IMR-90 (cell line): ENCODE measurements around the gene NFKBIZ. TPM values are rescaled to one million over a fixed set of nuclear protein-coding genes. Genes with fewer than 3 reads are reported as not detected.
A peak's percentile ranks its signal among the peaks of the same experiment; 100 is the strongest.

Source experiments
- ATAC-seq: fragments of 200-7000 bp; cut with Tn5 transposase; 2 replicates; pipeline ENCODE4 v1.9.1; 2020; ENCODE audit warnings: low read depth, mild to moderate bottlenecking, moderate library complexity
- BruUV-seq: library from RNA; stranded (reverse); fragments of 400-500 nt; replicated peaks from 2 replicates; lab custom pipeline; 2021; lab: Mats Ljungman, UMichigan
- CTCF ChIA-PET: fragments of 300-600 bp; formaldehyde crosslinking; extraction: SDS; loops from one replicate; lab custom pipeline; 2021; ENCODE audit warnings: antibody characterized with exemption; lab: Yijun Ruan, JAX
- POLR2A ChIA-PET: fragments of 300-600 bp; sonication (Branson Sonifier 250); formaldehyde crosslinking; loops from one replicate; lab custom pipeline; 2022; ENCODE audit warnings: antibody characterized with exemption; ENCODE audit not compliant: unreplicated experiment; lab: Charles Lee
- DNase-seq: peaks from one replicate; pipeline ENCODE4 v3.0.0; 2013
- H2AFZ ChIP-seq: replicated peaks from 2 replicates; pipeline ENCODE3; 2013; ENCODE audit warnings: low read length, mild to moderate bottlenecking; ENCODE audit not compliant: poor library complexity
- H2AK5ac ChIP-seq: 2 replicates; pipeline ENCODE4 v1.6.1; 2013; ENCODE audit warnings: low read depth, low read length, inconsistent platforms
- H2AK9ac ChIP-seq: replicated peaks from 2 replicates; pipeline ENCODE3; 2013; ENCODE audit warnings: mild to moderate bottlenecking, low read depth, low read length, moderate library complexity; ENCODE audit not compliant: poor library complexity
- H2BK120ac ChIP-seq: 2 replicates; pipeline ENCODE4 v1.6.1; 2013; ENCODE audit warnings: low read depth, low read length, inconsistent platforms
- H2BK15ac ChIP-seq: 3 replicates; pipeline ENCODE4 v1.6.1; 2013; ENCODE audit warnings: low read depth, low read length, inconsistent platforms
- H2BK20ac ChIP-seq: 2 replicates; pipeline ENCODE4 v1.6.1; 2013; ENCODE audit warnings: low read depth, mild to moderate bottlenecking, inconsistent platforms, low read length, moderate library complexity
- H2BK5ac ChIP-seq: 2 replicates; pipeline ENCODE4 v1.6.1; 2013; ENCODE audit warnings: mild to moderate bottlenecking, low read depth, low read length, inconsistent platforms; ENCODE audit not compliant: poor library complexity, severe bottlenecking
- H3K14ac ChIP-seq: replicated peaks from 2 replicates; pipeline ENCODE4 v1.6.1; 2013; ENCODE audit warnings: low read depth, low read length, inconsistent platforms
- H3K18ac ChIP-seq: 2 replicates; pipeline ENCODE4 v1.6.1; 2013; ENCODE audit warnings: low read depth, low read length, control low read depth
- H3K23ac ChIP-seq: 2 replicates; pipeline ENCODE4 v1.6.1; 2013; ENCODE audit warnings: low read depth, low read length, inconsistent platforms
- H3K27ac ChIP-seq: 2 replicates; pipeline ENCODE4 v1.5.1; 2013; ENCODE audit warnings: mild to moderate bottlenecking, control low read depth, low read length; ENCODE audit not compliant: insufficient read depth
- H3K27me3 ChIP-seq: 2 replicates; pipeline ENCODE4 v1.6.1; 2013; ENCODE audit warnings: low read length; ENCODE audit not compliant: control insufficient read depth, insufficient read depth
- H3K36me3 ChIP-seq: 2 replicates; pipeline ENCODE4 v1.6.1; 2013; ENCODE audit warnings: low read length, mixed read lengths; ENCODE audit not compliant: control insufficient read depth, insufficient read depth
- H3K4ac ChIP-seq: 2 replicates; pipeline ENCODE4 v1.6.1; 2013; ENCODE audit warnings: low read depth, low read length, inconsistent platforms
- H3K4me1 ChIP-seq: 2 replicates; pipeline ENCODE4 v1.6.1; 2013; ENCODE audit warnings: low read length, mixed read lengths; ENCODE audit not compliant: control insufficient read depth, insufficient read depth
- H3K4me2 ChIP-seq: 2 replicates; pipeline ENCODE4 v1.6.1; 2013; ENCODE audit warnings: low read depth, mild to moderate bottlenecking, control low read depth, low read length, moderate library complexity
- H3K4me3 ChIP-seq: 2 replicates; pipeline ENCODE4 v1.5.1; 2013; ENCODE audit warnings: low read depth, mild to moderate bottlenecking, control low read depth, low read length, moderate library complexity; ENCODE audit not compliant: insufficient read depth
- H3K56ac ChIP-seq: 2 replicates; pipeline ENCODE4 v1.6.1; 2013; ENCODE audit warnings: low read length, inconsistent platforms; ENCODE audit not compliant: insufficient read depth; ENCODE audit errors: extremely low read depth
- H3K79me1 ChIP-seq, 2 experiments: 2 replicates each; pipeline ENCODE4 v1.6.1; 2013; ENCODE audit warnings: low read length in 2 of 2, inconsistent platforms in 1 of 2, low read depth in 1 of 2
- H3K9ac ChIP-seq: 2 replicates; pipeline ENCODE4 v1.6.1; 2013; ENCODE audit warnings: low read depth, low read length, control low read depth
- H3K9me1 ChIP-seq: 2 replicates; pipeline ENCODE4 v1.6.1; 2013; ENCODE audit warnings: low read length, inconsistent platforms; ENCODE audit not compliant: insufficient read depth
- H3K9me3 ChIP-seq: 2 replicates; pipeline ENCODE4 v1.6.1; 2013; ENCODE audit warnings: low read length; ENCODE audit not compliant: control insufficient read depth, insufficient read depth
- H4K20me1 ChIP-seq: 2 replicates; pipeline ENCODE4 v1.6.1; 2013; ENCODE audit warnings: low read length, inconsistent platforms; ENCODE audit not compliant: insufficient read depth
- H4K5ac ChIP-seq: 2 replicates; pipeline ENCODE4 v1.6.1; 2013; ENCODE audit warnings: mild to moderate bottlenecking, low read depth, low read length, control low read depth
- H4K8ac ChIP-seq, 2 experiments: 2 replicates each; pipeline ENCODE4 v1.6.1; 2013; ENCODE audit warnings: low read depth in 2 of 2, low read length in 2 of 2, control low read depth in 1 of 2, inconsistent platforms in 1 of 2
- H4K91ac ChIP-seq: 2 replicates; pipeline ENCODE4 v1.6.1; 2013; ENCODE audit warnings: low read depth, low read length, inconsistent platforms; ENCODE audit not compliant: insufficient read depth
- WGBS, 2 experiments: methylation state at CpG; one replicate each; pipeline versions ENCODE4 v1.1.5 to v1.1.7; 2013; ENCODE audit warnings: missing lambda C conversion rate in 2 of 2; ENCODE audit not compliant: insufficient read length in 1 of 2; ENCODE audit errors: extremely low coverage in 2 of 2; 5-methylcytosine and 5-hydroxymethylcytosine counted together
- dilution Hi-C: fragments of 300-500 bp; cut with HindIII; formaldehyde crosslinking; loops from one replicate; pipeline ENCODE4 v1.14.3; 2018; ENCODE audit warnings: low sequenced_read_pairs; ENCODE audit not compliant: unreplicated experiment
- in situ Hi-C: fragments of 300-500 bp; cut with MboI; formaldehyde crosslinking; loops from 3 replicates; pipeline ENCODE4 v1.14.3; 2019; ENCODE audit warnings: low sequenced_read_pairs, inconsistent platforms, mixed read lengths
- intact Hi-C: fragments of 100-400 bp; cut with micrococcal nuclease; formaldehyde crosslinking; loops from 2 replicates; pipeline ENCODE4 v1.10.0; 2022
- polyA plus RNA-seq, 3 experiments: library from polyadenylated mRNA; depleted of rRNA; stranded (reverse); fragments of >200 nt; gene quantifications; 2 replicates each; pipeline ENCODE4 v1.2.3, GENCODE V29; 2012; ENCODE audit warnings: low replicate concordance in 1 of 3
- total RNA-seq: library from RNA; depleted of rRNA; stranded (reverse); fragments of >200 nt; gene quantifications from 2 replicates; pipeline ENCODE4 v1.2.3, GENCODE V29; 2012
- TF ChIP-seq, protein P1 (sequence below): conservative IDR thresholded peaks from 2 replicates; pipeline ENCODE4 v1.5.1; 2012; ENCODE audit warnings: mild to moderate bottlenecking, low read depth, low read length, improper control_type of control experiment

NFKBIZ gene
- total and polyA plus RNA-seq, 2 of the 4 experiments (the other 2 are of a cell fraction), result 35.0 to 40.9 TPM

DNA sequence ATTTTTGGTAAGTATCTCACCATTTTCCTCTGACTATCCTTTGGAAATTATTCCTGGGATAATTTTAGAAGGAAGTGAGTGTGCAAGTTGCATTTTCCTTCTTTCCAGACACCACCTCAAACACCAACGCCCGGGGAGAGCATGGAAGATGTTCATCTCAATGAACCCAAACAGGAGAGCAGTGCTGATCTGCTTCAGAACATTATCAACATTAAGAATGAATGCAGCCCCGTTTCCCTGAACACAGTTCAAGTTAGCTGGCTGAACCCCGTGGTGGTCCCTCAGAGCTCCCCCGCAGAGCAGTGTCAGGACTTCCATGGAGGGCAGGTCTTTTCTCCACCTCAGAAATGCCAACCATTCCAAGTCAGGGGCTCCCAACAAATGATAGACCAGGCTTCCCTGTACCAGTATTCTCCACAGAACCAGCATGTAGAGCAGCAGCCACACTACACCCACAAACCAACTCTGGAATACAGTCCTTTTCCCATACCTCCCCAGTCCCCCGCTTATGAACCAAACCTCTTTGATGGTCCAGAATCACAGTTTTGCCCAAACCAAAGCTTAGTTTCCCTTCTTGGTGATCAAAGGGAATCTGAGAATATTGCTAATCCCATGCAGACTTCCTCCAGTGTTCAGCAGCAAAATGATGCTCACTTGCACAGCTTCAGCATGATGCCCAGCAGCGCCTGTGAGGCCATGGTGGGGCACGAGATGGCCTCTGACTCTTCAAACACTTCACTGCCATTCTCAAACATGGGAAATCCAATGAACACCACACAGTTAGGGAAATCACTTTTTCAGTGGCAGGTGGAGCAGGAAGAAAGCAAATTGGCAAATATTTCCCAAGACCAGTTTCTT is 3.9 kb downstream of the NFKBIZ start:
- dilution Hi-C loops, result no loop called here
- POLR2A ChIA-PET, result no interaction called here
- in situ Hi-C loops, result no loop called here

More for the DNA sequence above, 3.9 kb downstream of the NFKBIZ start:
- Histone ChIP-seq H2AK9ac (no peak overlapping the region), H4K91ac (no peak overlapping the region), H3K27ac (peak overlapping the region; percentile 29; the same call in 1 of the 2 replicates), H2AK5ac (no peak overlapping the region), H3K23ac (peak overlapping the region; percentile 54), H3K79me1 (peaks cover 22 to 51% of the 10 kb centered on the region in 2 experiments), H3K4me3 (peak overlapping the region; percentile 2; the same call in 1 of the 2 replicates), H3K9me1 (peaks cover 21% of the 10 kb centered on the region), H3K36me3 (peaks cover 50% of the 10 kb centered on the region), H4K20me1 (peaks cover 70% of the 10 kb centered on the region), H2BK120ac (no peak overlapping the region), H3K4ac (no peak overlapping the region), H2AFZ (no peak overlapping the region), H3K4me1 (peaks cover 10% of the 10 kb centered on the region), H3K56ac (no peak overlapping the region), H3K18ac (no peak overlapping the region), H2BK15ac (no peak overlapping the region), H2BK5ac (peak overlapping the region; percentile 58), H4K5ac (no peak overlapping the region), H3K4me2 (peak overlapping the region; percentile 60), H3K27me3 (no peaks in the 10 kb centered on the region), H2BK20ac (no peak overlapping the region), H3K9ac (peak overlapping the region; percentile 32; the same call in 1 of the 2 replicates), H3K14ac (peak overlapping the region; percentile 38), H3K9me3 (no peaks in the 10 kb centered on the region), H4K8ac (no peak overlapping the region; a peak in 1 of 4 replicates)
- TF ChIP-seq, protein P1, sequence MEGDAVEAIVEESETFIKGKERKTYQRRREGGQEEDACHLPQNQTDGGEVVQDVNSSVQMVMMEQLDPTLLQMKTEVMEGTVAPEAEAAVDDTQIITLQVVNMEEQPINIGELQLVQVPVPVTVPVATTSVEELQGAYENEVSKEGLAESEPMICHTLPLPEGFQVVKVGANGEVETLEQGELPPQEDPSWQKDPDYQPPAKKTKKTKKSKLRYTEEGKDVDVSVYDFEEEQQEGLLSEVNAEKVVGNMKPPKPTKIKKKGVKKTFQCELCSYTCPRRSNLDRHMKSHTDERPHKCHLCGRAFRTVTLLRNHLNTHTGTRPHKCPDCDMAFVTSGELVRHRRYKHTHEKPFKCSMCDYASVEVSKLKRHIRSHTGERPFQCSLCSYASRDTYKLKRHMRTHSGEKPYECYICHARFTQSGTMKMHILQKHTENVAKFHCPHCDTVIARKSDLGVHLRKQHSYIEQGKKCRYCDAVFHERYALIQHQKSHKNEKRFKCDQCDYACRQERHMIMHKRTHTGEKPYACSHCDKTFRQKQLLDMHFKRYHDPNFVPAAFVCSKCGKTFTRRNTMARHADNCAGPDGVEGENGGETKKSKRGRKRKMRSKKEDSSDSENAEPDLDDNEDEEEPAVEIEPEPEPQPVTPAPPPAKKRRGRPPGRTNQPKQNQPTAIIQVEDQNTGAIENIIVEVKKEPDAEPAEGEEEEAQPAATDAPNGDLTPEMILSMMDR, result no peak
- intact Hi-C loops, result loop anchor here (5.0 kb wide), 1 partner anchor 41 kb away; no protein-coding TSS in a partner anchor
- no TSS peak for BruUV-seq
- 100% methylated on average over 3 of the region's 8 CpGs; no CpG with 5 or more reads in 1 of the 2 experiments for WGBS, 2 experiments
- ATAC-seq, result no peak
- CTCF ChIA-PET, result interaction anchor here (0.7 kb wide), 1 partner anchor 83 kb away, joined by 10 read pairs; no protein-coding TSS in a partner anchor
- DNase-seq, result no peak
